Stimulated activated CD8-positive, alpha-beta memory T cell treated with anti-CD3 and anti-CD28 coated beads, Interleukin-4, amount 100 ng/mL, for 1 hour (primary cell): ENCODE results near the gene IER5L.
"Not testable (repeated sequence)": the region's sequence is repeated elsewhere in the genome, so short reads cannot be mapped to it uniquely, and the experiment has no call there.

Source experiments
- DNase-seq, 2 donors: peaks; one replicate each; pipeline ENCODE4 v3.0.0-alpha.2; 2020; ENCODE audit warnings: low read depth in 2 of 2, low spot score in 1 of 2

Gene IER5L

DNA sequence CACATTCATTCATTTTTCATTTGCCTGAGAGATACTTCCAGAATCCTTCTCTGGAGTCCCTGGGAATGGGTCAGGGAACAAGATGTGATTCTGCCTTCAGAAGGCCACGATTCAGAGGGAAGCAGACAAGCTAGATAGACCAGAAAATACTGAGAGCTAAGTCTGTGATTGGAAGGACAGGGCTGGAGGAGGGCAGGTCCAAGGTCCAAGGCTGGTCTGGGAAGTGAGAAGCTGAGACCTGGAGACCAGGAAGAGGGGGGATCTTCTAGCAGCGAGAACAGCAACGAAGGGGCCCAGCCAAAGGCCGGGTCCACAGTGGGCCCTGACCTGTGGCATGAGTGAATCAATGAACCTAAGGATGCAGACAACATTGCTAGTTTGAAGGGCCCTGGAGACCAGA lies 4.1 kb upstream of the IER5L start:
- DNase-seq = no peak

DNA sequence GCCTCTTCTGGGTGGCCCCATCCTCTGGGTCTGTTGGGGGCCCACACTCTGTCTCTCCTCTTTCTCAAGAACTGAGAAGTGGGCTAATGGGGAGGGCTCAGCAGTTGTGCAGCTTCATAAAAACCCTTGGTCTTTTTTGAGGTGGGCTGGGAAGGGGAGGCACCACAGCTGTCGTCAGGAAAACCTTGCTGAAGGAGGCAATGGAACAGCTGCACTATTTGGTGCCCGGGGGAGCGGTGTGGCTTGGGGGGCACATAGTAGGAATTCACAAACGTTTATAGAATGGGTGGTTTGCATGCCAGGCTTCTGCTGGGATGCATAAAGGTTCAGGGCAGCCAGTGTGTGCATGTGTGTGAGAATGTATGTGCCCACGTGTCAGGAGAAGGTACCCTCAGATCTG lies 3.2 kb upstream of the IER5L start:
- no peak for DNase-seq

DNA sequence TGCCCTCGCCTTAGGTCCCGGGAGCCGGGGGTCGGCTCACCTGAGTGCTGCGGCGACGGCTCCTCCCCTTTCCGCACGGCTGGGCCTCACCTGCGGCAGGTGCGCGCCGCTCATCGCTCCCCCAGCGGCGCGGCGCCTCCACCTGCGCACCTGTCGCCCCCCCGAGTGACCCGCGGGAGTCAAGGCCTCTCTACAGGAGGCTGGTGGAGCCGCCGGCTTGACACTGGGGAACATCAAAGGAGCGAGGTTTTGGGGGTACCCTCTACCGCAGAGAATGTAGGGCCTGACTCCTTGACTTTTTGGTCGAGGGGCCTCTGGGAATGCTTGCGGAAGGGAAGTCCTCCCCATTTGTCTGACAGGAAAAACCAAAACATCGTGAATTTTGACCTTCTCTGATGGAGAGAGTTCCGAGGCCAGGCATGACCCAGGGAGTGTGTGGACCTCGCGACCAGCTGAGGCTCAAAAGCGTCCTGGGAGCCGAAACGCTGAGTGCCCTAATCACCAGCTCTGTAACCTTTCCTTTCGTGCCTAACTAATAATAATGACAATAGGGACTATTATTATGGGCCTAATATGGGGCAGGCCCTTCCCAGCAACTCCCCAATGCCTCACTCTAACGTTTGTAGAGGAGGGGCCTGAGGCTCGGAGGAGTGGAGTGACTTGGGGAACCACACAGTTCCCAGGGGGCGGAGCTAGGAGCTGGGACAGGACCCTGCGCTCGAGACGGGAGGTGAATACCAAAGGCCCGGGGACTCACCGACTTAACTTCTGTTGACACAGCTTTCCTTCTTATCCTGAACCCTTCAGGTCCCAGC lies 714 bp upstream of the IER5L start:
- DNase-seq = no peak

DNA sequence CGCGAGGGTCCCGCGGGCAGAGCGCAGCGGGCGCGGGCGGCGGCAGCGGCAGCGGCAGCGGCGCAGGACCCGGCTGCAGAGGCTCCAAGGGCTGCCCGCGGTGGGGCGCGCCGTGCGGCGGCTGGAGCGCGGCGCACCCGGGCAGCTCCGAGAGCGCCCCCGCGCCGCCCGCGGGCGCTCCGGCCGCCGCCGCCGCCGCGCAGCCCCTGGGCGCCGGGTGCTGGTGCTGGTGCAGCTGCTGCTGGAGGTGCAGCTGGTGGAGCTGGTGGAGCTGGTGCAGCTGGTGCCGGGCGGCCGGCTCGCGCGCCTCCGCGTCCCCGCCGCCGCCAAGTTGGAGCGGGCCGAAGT lies 644 bp downstream of the IER5L start:
- no peak for DNase-seq

DNA sequence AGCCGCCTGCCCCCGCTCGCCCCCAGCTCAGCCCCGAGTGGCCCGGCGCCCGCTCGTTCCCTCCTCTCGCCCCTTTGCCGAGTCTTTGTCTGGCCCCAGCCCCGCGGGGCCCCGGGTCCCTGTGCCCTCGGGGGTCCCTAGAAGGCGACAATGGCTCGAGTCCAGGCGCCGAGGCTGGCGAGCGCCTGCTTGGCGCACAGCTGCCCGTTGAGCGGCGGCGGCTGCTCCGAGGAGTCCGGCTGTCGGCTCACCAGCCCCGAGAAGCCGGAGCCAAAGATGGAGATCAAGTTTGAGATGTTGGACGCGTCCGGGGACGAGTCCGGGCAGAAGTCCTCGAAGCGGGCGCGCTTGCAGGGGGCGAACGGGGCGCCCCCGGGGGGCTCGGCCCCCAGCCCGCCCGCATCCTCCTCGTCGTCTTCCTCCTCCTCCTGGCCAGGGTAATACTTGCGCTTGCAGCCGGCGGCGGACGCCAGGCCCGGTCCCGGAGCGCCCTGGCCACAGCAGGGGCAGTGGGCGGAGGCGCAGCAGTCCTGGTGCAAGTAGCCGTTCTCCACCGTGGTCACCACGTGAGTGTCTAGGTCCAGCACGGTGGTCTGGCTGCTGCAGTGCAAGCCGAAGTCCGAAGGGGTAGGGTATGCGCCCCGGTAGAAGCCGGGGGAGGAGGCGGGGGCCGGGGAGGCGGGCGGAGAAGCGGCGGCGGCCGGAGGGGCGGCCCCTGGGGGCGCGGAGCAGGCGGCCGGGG lies 1.2 kb downstream of the IER5L start:
- DNase-seq = no peak

DNA sequence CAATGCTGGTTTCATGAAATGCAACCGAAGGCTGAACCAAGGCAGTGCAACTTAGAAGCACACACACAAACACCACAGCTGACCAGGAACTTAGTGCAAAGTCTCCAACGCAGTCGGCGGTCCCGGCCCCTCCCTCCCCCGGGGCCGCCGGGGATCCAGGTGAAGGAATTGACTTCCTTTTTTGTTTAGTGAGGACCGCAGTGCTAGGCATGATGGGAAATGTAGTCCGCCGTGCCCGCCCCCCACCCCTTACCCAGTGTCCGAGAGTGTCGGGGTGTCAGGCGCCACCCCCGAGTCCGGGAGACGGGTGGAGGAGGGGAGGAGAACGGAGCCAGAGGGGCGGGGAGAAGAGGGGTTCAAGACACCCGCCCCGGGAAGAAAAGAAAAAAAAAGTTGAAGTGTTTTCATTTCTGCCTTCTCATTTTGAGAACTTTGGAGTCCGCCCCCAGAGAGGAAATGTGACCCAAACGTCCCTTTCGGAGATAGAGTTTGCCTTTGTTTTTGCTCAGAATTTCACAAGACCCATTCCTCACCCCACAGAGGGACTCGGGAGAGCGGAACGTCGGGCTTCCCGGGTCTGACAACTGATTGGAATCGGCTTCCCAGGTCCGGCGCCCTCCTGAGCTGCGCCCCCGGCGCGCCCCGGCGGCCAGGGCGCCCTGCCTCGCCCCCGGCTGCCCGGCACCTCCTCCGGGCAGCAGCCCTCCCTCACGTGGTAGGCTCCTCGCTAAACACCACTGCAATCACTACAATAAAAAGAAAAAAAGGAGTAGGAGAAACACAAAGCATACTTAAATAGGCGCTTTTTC lies 2.0 kb downstream of the IER5L start:
- DNase-seq = no peak

DNA sequence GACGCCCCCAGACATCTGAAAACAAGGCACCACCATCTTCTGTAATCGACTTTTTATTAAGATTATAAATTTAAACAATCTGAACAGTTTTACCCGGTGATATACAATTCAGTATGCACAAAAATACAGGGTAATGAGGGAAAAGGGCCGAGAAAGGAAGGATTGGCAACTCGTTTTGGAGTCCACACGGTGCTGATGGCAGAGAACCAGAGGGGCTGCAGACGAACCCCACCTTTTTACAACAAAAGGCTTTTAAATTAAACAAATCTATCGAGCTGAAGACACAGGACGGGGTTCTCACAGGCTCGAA lies 2.6 kb downstream of the IER5L start:
- DNase-seq = no peak

DNA sequence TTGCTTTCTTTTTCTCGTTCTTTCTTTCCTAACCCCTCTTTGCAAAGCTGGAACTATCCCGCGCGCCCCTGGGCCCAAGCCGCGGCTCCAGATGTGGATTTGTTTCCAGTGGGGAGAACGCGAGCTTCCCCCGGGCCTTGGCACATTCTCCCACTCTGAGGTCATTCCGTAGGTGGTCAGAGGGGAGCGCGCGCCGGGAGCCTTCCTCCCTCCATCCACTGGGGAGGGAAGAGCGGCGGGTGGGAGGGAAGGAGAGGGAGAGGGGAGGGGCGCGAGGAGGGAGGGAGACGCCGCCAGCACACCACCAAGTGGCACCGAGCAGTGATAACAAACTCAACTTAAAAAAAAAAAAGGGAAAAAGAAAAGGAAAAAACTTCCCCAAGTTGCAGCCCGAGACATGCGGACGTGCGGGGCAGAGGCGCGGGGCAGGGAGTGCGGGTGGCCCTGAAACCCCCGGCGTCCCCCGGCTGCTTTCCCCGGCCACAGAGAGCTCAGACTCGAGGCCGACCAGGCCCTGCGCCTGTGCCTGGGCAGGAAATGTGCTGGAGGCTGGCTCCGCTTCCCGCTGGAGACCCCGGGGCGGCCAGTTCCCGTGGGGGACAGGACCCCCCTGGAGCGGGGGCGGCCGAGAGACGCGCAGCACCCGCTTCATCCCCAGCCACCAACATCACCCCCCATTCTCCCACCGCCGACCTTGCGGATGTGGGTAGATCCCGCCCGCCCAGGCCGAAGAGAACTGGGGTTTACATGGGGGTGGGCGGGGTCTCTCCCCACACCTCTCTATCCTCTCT lies 3.1 kb downstream of the IER5L start:
- DNase-seq = no peak

DNA sequence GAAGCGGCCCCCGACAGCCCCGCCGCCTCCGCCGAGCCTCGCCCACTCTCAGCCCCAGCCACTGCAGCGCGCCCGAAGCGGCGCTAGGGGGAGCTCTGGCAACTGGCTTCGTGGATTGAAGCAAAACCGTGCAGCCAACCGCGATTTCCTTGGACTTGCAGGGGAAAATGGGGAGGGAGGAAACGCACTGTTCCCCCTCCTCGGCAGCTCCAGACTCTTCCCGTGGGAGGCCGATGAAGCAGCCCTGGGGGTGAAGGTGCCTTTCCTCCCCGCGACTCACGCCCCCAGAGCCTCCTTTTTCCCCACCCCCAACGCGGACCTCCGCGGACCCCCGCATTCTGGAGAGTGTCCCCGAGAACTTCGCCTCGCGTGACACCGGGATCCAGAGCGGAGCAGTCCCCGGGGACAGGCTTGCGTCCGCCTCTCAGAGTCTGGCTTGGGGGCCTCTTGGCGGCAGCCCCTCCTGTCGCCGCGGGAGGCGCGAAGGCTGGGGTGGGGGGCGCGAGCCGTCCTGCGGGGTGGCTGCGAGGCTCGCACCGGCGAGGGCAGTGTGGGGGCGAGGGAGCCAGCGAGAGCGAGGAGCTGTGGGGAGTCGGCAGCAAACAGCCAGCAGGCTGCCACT lies 3.8 kb downstream of the IER5L start:
- peak; percentile 59 to 62 for DNase-seq

DNA sequence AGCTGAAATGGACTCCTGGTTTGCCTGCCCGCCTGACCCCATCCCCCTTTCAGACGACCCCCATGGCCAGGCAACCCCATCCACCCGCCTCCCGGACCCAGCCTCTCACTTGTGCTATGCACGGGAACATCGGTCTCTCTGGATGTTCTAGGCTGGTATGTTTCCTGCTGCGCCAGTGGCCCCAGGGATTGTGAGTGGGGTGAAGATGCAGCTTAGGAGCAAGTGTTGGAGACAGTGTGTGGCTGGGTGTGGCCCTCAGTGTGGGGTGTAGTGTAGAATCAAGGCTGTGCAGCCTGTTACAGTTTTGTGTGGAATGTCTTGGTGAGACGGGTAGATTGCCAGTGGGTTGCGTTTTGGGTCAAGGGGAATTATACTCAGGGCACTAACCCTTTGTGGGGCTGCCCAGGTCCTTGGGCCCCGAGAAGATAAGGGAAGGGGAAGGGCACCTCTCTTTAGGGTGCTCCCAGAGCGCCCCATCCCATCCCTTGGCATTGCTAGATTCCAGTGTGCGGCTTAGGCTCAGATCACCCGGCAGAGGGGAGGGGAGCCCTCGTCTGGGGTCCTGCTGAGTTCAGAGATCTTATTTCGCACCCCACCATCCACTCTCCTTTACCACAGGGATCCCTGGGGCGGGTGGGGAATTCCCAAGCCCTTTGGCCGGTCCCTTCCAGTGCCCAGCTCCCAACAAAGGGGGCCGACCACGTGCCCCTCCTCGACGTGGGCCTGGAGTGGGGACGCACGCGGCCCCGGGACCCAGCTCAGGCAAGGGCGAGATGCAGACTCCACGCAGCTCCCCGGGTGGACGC lies 4.6 kb downstream of the IER5L start:
- no peak for DNase-seq

DNA sequence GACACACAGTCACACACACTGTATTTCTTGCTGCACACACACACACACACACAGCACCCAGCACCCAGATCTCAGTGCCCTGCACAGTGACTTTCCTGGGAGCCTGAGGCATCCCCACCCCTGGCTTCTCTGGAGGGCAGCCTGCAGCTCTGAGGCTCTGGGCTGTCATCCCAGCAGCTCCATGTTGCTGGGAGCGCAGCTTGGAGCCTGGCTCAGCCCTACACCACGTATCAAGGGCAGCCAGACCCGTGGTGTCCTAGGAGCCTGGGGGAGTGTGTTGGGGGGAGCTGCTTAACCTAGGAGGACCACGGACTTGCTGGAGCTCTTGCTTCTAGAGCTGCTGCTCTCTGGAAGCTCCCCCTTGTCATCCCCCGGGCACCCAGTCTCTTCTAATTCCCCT lies 5.2 kb downstream of the IER5L start:
- no peak for DNase-seq

DNA sequence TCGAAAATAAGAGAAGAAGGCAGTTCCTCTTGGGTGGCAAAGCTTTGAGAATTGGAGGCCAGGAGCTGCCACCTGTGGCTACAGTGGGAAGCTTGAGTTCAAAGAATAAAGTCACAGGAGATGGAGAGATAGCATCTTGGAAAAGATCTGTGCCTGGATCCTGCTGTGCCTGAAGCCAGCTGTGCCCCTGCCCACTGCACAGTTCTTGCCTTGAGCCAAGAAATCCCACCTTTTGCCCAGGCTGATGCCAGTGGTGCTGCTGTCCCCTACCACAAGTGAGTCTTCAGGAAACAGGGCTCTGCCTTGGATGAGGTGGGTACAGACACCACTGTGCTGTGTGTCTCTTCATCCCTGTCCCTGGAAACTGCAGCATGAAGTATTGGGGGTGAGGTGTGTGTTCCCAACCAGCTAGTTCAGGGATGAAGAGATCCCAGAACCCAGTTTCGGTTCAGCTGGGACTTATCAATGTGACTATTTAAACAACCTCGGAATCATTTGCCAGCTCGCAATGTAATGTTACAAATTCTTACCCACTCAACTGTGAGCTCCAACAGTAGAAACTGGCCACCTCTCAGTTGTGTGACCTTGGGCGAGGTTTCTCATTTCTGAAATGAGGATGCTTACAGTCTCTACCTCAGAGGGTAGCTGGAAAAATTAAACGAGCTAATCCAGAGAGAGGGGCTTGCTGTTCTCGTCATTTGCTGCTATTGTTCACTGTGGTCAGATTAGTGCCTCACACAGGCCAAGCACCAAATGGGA lies 5.9 kb downstream of the IER5L start:
- DNase-seq = no peak

DNA sequence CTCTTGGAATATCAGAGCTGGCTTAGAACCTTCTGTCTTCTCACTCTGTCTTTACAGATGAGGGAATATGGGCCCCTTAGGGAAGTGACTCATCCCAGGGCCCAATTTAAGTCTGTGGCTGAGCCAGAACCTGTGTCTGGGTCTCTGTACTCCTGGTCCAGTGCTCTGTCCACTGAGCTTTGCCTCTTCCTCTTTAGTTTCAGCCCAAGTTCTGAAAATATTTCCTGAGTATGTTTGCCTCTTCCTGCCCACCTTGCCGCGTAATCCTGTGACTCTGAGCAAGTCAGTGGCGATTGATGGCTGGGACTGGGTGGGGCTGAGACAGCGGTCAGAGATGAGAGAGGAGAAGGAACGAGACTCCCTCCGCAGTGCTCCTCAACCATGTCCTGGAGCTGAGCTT lies 7.8 kb downstream of the IER5L start:
- DNase-seq = no peak

DNA sequence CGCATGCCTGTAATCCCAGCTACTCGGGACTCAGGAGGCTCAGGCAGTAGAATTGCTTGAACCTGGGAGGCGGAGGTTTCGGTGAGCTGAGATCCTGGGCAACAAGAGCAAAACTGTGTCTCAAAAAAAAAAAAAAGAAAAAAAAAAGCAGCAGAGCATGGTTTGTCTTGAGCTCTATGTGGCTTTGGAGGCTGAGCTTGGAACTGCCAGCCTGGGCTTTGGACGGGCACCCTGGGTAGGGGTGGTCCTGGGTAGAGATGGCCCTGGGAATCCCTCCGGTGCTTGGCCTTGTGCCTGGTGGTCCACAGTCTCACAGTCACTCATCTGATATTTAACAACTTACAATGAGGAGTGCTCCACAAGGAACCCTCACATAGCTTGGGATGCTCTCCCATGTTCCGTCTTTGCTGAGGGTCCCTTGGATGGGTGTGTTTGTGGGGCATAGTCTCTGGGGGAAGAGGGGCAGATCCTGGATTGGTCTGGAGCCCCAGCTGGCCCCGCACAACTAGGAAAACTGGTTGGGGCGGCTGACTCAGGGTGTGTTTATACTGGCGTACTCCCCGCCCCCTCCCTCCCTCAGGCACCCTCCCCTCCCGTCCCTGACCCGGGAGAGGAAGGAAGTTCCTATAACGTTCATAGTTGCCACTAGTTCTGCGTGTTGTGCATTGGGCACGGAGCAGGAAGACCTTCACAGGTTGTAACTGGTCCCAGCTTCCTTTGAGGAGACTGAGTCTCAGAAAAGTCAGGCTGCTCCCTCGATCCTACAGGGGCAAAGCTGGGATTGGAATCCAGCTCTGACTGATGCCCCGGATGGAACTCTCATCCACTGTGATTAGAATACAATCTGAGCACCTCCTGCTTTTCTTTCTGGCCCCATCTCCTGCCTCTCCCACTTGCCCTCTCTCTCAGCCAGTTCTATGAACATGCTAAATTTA lies 11.2 kb downstream of the IER5L start:
- DNase-seq = no peak

DNA sequence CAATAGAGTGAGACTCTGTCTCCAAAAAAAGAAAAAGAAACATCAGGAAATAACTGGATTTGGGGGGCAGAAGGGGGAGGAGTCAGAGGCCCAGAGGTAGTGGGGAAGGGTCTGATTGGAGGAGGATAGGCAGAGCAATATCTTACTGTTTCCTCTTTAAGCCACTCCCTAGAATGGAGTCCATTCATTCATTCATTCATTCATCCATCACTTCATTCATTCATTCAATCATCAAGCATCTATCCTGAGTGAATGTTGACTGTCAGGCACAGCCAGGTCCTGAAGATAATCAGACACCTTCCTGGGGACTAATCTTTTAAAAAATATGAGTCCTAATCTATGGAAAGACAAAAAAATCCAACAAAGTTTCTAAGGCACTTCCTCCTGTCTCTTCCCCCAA lies 12.9 kb downstream of the IER5L start:
- DNase-seq = no peak

DNA sequence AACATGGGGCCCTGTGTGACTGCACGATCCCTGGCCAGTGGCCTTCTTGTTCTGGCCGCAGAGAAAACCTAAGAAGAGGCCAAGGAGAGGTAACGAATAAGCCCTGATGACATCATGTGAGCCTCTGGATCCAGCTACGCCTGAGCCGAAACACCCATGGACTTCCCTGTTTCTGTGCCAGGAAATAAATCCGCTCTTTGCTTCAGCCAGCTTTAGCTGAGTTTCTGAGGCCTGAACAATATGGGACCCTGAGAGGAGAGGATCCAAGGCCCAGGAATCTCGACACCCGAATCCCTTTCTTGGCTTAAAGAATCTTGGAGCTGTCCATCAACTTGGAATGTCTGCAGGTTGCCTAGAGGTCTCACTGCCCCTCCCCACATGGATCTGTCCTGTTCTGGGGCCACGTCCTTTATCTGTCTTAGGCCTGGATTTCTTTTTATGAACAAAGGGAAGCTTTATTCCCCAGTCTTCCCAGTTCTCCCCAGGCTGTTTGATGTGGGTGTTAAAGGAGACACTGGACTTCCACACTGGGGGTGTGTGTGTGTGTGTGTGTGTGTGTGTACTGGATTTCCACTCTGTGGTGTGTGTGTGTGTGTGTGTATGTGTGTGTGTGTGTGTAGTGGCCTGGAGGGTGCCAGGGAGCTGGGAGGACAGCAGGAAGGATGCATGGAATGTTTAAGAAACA lies 13.7 kb downstream of the IER5L start:
- no peak for DNase-seq

DNA sequence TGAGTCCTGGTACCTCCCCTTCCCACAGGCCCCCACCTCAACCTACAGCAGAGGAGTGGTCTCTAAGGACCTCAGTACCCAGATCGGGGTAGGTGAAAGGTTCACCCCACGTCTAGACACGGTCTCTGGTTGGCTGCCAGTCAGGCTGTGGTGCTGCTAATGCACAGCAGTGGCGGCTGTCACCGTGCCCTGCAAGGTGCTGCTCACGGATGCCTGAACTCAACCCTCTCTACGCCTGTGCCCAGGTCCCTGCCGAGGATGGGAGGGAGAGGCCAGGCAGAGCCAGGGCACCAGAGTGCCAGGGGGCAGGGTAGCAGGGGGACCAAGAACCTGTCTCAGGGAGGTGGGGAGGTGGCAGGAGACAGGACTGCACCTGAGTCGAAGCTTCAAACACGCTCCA lies 14.3 kb downstream of the IER5L start:
- DNase-seq = no peak

DNA sequence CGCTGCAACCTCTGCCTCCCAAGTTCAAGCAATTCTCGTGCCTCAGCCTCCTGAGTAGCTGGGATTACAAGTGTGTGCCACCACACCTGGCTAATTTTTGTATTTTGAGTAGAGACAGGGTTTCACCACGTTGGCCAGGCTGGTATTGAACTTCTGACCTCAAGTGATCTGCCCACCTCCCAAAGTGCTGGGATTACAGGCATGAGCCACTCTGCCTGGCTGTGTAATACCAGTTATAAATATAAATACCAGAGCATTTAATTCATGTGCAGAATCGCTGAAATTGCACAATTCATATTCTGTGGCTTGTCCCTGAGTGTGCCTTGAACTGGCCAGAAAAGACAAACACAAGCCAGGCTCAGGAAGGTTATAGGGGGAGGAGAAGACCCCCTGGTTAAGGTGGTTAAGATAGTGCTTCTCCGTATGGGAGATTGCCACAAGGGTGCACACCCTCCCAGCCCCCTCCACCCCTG lies 14.8 kb downstream of the IER5L start:
- not testable (repeated sequence) for DNase-seq
